Activated CD8-positive, alpha-beta memory T cell treated with anti-CD3 and anti-CD28 coated beads for 1 hour (primary cell): ENCODE measurements around the gene HIPK1.
A peak's percentile ranks its signal among the peaks of the same experiment; 100 is the strongest.

Experiments used
- DNase-seq, 2 donors: peaks; one replicate each; pipeline ENCODE4 v3.0.0-alpha.2; 2020; ENCODE audit warnings: low read depth in 1 of 2; ENCODE audit errors: extremely low read depth in 1 of 2

The HIPK1 gene

GRCh38 chr1:113913312-113913668 lies 15.8 kb upstream of the HIPK1 start:
- DNase-seq = no peak

DNA sequence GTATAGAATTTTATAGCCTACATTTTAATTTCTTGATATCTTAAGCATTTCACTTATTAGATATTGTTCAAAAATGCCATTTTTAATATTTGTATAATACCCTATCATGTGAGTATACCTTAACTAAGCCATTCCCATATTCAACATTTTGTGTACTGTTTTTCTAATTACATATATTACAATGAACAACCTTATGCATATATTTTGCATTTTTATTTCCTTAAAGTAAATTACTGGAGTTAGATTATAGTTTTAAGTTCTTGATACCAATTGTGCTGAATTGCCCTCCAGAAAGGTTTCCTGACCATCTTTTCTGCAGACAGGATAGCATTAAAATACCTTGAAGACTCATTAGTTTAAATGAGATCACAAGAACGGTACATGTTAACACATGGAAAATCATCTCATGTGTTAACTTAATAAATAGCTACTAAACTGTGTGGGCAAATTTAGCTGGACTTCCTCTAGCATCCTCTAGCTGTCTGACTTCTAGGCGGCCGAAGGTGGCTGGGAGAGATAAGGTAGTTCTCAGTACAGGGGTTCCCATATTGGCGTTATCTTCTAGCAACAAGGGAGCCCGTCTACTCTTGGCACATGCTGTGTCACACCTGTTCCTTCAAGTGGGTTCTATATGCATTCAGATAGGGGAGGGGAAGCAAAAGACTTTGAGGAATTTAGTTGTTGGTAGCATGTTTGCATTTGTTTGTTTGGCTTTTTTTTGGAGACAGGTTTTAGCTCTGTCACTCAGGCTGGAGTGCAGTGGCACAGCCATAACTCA lies 15.0 kb upstream of the HIPK1 start:
- no peak for DNase-seq

DNA sequence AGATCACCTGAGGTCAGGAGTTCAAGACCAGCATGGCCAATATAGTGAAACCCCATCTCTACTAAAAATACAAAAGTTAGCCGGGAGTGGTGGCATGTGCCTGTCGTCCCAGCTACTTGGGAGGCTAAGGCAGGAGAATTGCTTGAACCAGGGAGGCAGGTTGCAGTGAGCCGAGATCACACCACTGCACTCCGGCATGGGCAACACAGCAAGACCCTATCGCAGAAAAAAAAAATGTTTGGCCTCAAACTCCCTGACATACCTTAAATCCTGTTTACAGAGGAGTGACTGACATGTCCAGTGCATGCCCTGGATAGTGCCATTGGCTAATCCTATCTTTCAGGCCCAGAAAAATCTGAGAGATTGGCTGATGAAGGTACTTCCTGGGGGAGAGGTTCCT lies 12.2 kb upstream of the HIPK1 start:
- no peak for DNase-seq

- no peak for DNase-seq
Observed at GRCh38 chr1:113917400-113918082, 11.6 kb upstream of the HIPK1 start.

- no peak for DNase-seq
Observed at GRCh38 chr1:113918243-113918642, 10.9 kb upstream of the HIPK1 start.

GRCh38 chr1:113922957-113923356 lies 6.2 kb upstream of the HIPK1 start:
- DNase-seq = no peak

GRCh38 chr1:113924473-113924872 lies 4.7 kb upstream of the HIPK1 start:
- no peak for DNase-seq

GRCh38 chr1:113928187-113928930 lies 765 bp upstream of the HIPK1 start:
- no peak for DNase-seq

DNA sequence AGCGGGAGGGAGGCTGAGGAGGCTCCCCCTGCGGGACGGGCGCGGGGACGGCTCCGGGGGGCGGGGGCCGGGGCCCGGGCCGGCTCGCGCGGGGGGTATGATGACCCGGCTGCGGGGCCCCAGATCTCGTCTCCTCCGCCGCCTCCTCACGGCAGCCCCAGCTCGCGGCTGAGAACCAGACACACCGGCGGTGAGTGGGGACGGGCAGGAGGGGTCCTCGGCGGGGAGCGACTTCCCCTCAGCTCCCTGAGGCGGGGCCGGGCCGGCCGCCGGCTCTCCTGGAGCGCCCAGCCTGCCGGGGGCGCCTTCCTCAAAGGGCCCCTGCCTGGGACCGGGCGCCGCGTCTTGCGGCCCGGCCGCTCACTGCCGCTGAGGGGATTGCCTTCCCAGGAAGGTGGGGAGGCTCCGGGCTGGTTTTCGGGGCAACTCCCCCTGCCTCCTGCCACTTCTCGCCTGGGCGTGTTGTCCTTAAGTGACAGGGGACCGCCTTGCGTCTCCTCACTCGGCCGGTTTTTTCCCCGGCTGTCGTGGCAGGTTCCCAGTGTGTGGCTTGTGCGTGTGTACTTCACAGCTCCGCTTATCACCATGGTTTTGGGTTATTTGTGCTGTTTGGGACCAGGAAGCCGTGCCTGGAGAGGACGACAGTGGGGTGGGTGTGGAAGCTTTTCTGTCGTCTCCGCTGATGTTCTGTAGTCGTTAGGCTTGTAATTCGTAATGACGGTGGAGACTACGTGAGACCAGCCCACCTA lies 800 bp downstream of the HIPK1 start:
- DNase-seq = peak; percentile 39 to 50

- peak; percentile 44 to 66 for DNase-seq
Observed at GRCh38 chr1:113930499-113931161, 1.5 kb downstream of the HIPK1 start.

DNA sequence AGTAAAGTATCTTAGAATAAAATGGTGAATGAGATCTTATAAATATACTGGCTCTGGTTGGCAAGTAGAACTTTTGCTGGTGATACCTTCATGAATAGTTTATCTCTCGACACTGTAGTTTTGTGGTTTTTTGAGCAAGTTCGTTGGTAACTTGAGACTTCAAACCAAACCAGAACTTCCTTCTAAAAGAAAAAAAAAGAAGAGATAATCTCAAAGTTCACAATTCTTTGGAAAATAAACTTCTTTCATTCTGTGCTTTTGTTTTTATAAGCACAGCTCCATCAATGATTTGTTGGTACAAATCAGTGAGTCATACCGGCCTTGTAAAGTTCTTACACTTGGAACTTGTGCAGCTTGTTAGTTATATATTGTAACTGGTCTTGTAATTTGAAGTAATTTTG lies 2.3 kb downstream of the HIPK1 start:
- DNase-seq = no peak

DNA sequence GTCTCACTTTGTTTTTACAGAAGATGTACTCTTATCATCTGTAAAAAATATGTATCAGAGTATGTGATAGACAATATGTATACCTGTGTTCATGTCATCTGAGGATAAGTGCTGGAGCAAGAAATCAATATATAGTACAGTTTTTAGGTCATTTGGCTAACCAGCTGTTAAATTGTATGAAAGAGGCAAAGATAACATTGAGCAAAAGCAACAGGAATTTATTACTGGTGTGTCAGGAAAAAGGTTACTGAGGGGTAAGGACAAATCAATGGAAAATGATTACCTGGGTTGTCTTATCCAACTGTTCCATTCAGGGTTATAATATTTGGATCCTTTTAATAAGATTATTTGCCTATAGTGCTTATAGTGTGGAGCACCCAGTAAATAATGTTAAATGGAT lies 4.9 kb downstream of the HIPK1 start:
- DNase-seq = no peak

DNA sequence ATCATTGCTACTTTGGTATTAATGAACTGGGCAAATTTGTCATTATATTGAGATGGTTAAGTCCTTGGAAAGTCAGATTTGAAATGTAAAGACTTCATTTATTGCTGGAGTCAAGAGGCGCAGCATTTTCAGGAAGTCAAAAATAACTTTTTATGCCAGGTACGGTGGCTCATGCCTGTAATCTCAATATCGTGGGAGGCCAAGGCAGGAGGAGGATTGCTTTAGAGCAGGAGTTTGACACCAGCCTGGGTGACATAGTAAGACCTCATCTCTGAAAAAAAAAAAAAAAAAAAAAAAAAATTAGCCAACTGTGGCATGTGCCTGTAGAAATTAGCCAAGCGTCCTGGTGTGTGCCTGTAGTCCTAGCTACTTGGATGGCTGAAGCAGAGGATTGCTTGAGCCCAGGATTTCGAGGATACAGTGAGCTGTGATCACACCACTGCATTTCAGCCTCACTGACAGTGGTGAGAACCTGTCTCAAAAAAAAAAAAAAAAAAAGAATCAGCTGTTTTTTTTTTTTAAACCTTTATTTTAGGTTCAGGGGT lies 5.5 kb downstream of the HIPK1 start:
- DNase-seq = no peak

- no peak for DNase-seq
Observed at GRCh38 chr1:113935176-113935575, 6.1 kb downstream of the HIPK1 start.

GRCh38 chr1:113935970-113936369 lies 6.8 kb downstream of the HIPK1 start:
- DNase-seq = no peak

DNA sequence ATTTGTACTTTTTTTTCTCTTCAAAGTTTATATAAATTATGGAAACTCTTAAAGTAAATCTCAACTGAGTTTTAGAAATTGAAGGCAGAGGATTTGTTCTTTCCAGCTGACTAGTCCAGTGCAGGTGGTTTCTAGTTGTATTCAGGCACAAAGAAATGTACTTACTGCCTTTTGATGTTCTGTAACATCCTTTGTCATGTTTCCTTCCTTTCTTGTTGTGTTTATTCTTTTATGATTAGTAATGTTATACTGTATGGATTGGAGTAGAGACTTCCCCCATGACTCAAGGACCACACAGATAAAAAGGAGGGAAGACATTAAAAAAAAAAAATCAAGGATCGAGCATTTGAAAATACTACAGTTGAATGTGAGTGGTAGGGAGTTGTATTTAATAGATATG lies 8.0 kb downstream of the HIPK1 start:
- DNase-seq = no peak

- no peak for DNase-seq
Observed at GRCh38 chr1:113938192-113938591, 9.1 kb downstream of the HIPK1 start.

DNA sequence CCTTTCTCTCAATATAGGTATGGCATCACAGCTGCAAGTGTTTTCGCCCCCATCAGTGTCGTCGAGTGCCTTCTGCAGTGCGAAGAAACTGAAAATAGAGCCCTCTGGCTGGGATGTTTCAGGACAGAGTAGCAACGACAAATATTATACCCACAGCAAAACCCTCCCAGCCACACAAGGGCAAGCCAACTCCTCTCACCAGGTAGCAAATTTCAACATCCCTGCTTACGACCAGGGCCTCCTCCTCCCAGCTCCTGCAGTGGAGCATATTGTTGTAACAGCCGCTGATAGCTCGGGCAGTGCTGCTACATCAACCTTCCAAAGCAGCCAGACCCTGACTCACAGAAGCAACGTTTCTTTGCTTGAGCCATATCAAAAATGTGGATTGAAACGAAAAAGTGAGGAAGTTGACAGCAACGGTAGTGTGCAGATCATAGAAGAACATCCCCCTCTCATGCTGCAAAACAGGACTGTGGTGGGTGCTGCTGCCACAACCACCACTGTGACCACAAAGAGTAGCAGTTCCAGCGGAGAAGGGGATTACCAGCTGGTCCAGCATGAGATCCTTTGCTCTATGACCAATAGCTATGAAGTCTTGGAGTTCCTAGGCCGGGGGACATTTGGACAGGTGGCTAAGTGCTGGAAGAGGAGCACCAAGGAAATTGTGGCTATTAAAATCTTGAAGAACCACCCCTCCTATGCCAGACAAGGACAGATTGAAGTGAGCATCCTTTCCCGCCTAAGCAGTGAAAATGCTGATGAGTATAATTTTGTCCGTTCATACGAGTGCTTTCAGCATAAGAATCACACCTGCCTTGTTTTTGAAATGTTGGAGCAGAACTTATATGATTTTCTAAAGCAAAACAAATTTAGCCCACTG lies 11.5 kb downstream of the HIPK1 start:
- no peak for DNase-seq

DNA sequence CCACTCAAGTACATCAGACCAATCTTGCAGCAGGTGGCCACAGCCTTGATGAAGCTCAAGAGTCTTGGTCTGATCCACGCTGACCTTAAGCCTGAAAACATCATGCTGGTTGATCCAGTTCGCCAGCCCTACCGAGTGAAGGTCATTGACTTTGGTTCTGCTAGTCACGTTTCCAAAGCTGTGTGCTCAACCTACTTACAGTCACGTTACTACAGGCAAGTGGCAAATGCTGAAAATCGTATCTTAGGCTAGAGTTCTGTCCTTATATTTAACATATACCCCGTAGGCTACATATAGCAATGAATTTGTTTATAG lies 12.1 kb downstream of the HIPK1 start:
- DNase-seq = no peak

DNA sequence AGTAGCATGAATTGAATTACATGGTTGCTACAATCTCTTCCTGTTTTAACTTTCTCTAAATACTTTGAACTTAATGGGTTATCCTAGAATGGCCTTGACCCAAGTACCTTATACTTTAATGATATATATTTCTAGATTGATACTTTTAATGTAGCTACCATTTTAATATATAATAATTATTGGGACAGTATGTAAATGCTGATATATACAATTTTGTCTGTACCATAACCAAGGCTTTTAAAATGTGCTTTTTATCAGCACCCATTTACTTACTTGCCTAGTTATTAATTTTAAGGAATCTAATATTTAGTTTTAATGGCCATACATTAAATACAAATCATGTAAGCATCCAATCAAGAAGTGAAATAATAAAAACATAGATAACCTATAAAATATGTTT lies 13.4 kb downstream of the HIPK1 start:
- no peak for DNase-seq
